SU-DHL-6 (cell line): ENCODE measurements around the gene SGCD.

Experiments
- EZH2phosphoT487 ChIP-seq: fragments of 200-600 bp; sonication (generic), shearing (Covaris generic); conservative IDR thresholded peaks from 2 replicates; pipeline ENCODE4 v1.6.1; 2018; ENCODE audit warnings: mild to moderate bottlenecking, antibody characterized with exemption, low read length, moderate library complexity, mixed read lengths
- TF ChIP-seq, protein P1 (sequence below): fragments of 200-600 bp; sonication (generic); IDR thresholded peaks from one replicate; pipeline ENCODE4 v1.5.1; 2017; ENCODE audit warnings: antibody characterized with exemption, mild to moderate bottlenecking, low read length, moderate library complexity; ENCODE audit not compliant: insufficient read depth, poor library complexity, severe bottlenecking

DNA sequence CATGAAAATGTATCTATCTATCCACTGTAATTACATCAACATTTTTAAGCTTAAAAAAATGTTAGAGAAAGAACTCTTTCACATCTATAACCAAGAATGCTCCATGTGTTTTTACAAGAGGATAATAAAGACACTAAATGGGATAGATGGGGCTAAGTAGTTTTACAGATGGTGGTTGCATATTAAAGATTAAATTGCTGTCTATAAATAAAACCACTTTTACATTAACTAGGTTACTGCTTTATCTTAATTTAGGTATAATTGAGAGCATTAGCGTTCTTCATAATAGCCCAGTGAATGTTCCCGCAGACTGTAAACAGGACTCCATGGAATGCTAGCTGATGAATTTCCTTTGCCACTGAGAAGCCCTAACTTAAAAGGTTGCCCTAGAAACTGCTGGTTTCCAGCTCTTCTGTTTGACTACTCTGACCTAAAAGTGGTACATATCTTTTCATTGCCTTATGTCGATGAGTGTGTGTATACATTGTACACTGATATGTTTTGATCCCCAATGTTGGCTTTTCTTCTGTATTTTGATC, 117.9 kb downstream of the SGCD start:
- TF ChIP-seq EZH2phosphoT487, result no peak
- TF ChIP-seq, protein P1, sequence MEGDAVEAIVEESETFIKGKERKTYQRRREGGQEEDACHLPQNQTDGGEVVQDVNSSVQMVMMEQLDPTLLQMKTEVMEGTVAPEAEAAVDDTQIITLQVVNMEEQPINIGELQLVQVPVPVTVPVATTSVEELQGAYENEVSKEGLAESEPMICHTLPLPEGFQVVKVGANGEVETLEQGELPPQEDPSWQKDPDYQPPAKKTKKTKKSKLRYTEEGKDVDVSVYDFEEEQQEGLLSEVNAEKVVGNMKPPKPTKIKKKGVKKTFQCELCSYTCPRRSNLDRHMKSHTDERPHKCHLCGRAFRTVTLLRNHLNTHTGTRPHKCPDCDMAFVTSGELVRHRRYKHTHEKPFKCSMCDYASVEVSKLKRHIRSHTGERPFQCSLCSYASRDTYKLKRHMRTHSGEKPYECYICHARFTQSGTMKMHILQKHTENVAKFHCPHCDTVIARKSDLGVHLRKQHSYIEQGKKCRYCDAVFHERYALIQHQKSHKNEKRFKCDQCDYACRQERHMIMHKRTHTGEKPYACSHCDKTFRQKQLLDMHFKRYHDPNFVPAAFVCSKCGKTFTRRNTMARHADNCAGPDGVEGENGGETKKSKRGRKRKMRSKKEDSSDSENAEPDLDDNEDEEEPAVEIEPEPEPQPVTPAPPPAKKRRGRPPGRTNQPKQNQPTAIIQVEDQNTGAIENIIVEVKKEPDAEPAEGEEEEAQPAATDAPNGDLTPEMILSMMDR, result no peak
